Muscle layer of colon (tissue), 2 donors: Measurements from ENCODE around the gene TLE2.
A peak's percentile ranks its signal among the peaks of the same experiment; 100 is the strongest.

Experiments
- H3K27ac ChIP-seq: one replicate; pipeline ENCODE4 v1.7.0; 2013; ENCODE audit warnings: low read depth, mild to moderate bottlenecking, low read length, moderate library complexity
- H3K27me3 ChIP-seq, 2 donors: one replicate each; pipeline ENCODE4 v1.7.0; 2013; ENCODE audit warnings: low read length in 2 of 2, mild to moderate bottlenecking in 2 of 2; ENCODE audit not compliant: insufficient read depth in 2 of 2, control insufficient read depth in 1 of 2
- H3K36me3 ChIP-seq: one replicate; pipeline ENCODE4 v1.7.0; 2013; ENCODE audit warnings: mild to moderate bottlenecking, low read length; ENCODE audit not compliant: insufficient read depth
- H3K4me1 ChIP-seq: one replicate; pipeline ENCODE4 v1.7.0; 2013; ENCODE audit warnings: mild to moderate bottlenecking, low read length; ENCODE audit not compliant: insufficient read depth
- H3K4me3 ChIP-seq, 2 donors: one replicate each; pipeline ENCODE4 v1.7.0; 2013; ENCODE audit warnings: low read length in 2 of 2, low read depth in 1 of 2, mild to moderate bottlenecking in 1 of 2, moderate library complexity in 1 of 2
- H3K9ac ChIP-seq: one replicate; pipeline ENCODE4 v1.7.0; 2013; ENCODE audit warnings: low read length
- H3K9me3 ChIP-seq: one replicate; pipeline ENCODE4 v1.7.0; 2013; ENCODE audit warnings: mild to moderate bottlenecking, low read length
- donor health status: abdominal sarcoma.
- donor health status: Adenocarcinoma of cecum.

TLE2 gene

GRCh38 chr19:2989236-2989946, 39.7 kb downstream of the TLE2 start:
- Histone ChIP-seq H3K9me3 (no peaks in the 10 kb centered on the region), H3K36me3 (no peaks in the 10 kb centered on the region), H3K27ac (no peak overlapping the region), H3K9ac (no peak overlapping the region), H3K27me3 (no peaks in the 10 kb centered on the region), H3K4me3 (no peak overlapping the region), H3K4me1 (no peaks in the 10 kb centered on the region)

- Histone ChIP-seq H3K27me3 (no peaks in the 10 kb centered on the region), H3K9me3 (no peaks in the 10 kb centered on the region), H3K4me1 (peaks cover 6% of the 10 kb centered on the region), H3K27ac (no peak overlapping the region), H3K36me3 (no peaks in the 10 kb centered on the region), H3K9ac (no peak overlapping the region), H3K4me3 (no peak overlapping the region)
These were observed 40.5 kb downstream of the TLE2 start for GRCh38 chr19:2988568-2988967.

GRCh38 chr19:2987797-2988196, 41.3 kb downstream of the TLE2 start:
- Histone ChIP-seq H3K36me3 (no peaks in the 10 kb centered on the region), H3K9ac (no peak overlapping the region), H3K27me3 (no peaks in the 10 kb centered on the region)

GRCh38 chr19:2986951-2987524, 42.0 kb downstream of the TLE2 start:
- Histone ChIP-seq H3K9ac (no peak overlapping the region), H3K27me3 (no peaks in the 10 kb centered on the region), H3K27ac (no peak overlapping the region), H3K9me3 (no peaks in the 10 kb centered on the region), H3K4me1 (peaks cover 18% of the 10 kb centered on the region), H3K36me3 (no peaks in the 10 kb centered on the region), H3K4me3 (no peak overlapping the region)

More at GRCh38 chr19:2987797-2988196, 41.3 kb downstream of the TLE2 start:
- no peaks in the 10 kb centered on the region for H3K9me3 ChIP-seq
- H3K27ac ChIP-seq = no peak overlapping the region
- H3K4me3 ChIP-seq = no peak overlapping the region
- peaks cover 14% of the 10 kb centered on the region for H3K4me1 ChIP-seq

GRCh38 chr19:2984215-2984528, 44.9 kb downstream of the TLE2 start:
- peak overlapping the region; percentile 7 to 56 for H3K4me3 ChIP-seq
- no peaks in the 10 kb centered on the region for H3K36me3 ChIP-seq
- H3K27ac ChIP-seq = peak overlapping the region; percentile 68
- peaks cover 18% of the 10 kb centered on the region for H3K4me1 ChIP-seq
- peak overlapping the region; percentile 15 for H3K9ac ChIP-seq
- H3K9me3 ChIP-seq = no peaks in the 10 kb centered on the region
- no peaks in the 10 kb centered on the region for H3K27me3 ChIP-seq

DNA sequence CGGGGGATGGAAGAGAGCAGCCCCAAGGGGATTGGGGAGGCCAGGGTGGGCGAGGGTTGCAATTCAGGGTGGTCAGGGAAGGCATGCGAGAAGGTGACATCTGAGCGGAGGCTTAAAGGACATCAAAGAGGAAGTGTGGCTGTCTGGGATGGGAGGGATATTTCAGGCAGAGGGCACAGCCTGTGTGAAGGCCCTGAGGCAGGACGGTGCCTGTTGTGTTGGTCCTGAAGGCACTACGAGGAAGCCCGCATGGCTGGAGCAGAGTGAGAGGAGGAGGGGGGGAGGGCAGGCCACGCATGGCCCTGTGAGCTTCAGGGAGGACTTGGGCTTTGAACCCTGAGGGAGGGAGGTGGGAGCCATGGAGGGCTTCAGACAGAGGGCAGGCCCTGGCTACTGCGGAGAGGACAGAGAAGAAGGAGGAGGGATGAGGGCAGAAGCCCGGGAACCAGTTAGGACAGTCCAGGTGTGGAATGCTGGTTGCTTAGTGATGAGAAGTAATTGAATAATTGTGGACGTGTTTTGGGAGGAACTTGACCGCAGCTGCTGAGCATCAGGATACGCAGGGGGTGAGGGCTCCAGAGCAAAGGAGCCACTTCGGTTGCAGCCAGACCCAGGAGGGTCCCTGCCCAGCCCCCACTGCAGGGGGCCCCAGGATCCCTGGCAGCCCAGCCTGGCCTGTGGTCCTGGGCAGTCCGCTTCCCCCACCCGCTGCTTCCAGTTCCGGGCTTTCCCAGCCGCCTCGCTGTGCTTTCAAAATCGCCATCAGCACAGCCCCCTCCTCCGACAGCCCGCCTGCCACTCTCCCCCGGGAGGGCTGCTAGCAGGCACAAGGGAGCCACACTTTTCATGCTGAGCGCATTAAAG, 45.5 kb downstream of the TLE2 start:
- H3K9me3 ChIP-seq = no peaks in the 10 kb centered on the region
- H3K27ac ChIP-seq = peak overlapping the region; percentile 68
- H3K9ac ChIP-seq = peak overlapping the region; percentile 15
- H3K4me3 ChIP-seq = peak overlapping the region; percentile 11 to 56
- H3K27me3 ChIP-seq = no peaks in the 10 kb centered on the region
- no peaks in the 10 kb centered on the region for H3K36me3 ChIP-seq
- peaks cover 18% of the 10 kb centered on the region for H3K4me1 ChIP-seq

GRCh38 chr19:2982983-2983350, 46.1 kb downstream of the TLE2 start:
- no peaks in the 10 kb centered on the region for H3K9me3 ChIP-seq
- no peaks in the 10 kb centered on the region for H3K27me3 ChIP-seq
- H3K36me3 ChIP-seq = no peaks in the 10 kb centered on the region
- H3K27ac ChIP-seq = peak overlapping the region; percentile 68
- H3K9ac ChIP-seq = no peak overlapping the region
- peak overlapping the region in 1 of 2 donors; percentile 56 for H3K4me3 ChIP-seq
- peaks cover 19% of the 10 kb centered on the region for H3K4me1 ChIP-seq

GRCh38 chr19:2982561-2982960, 46.5 kb downstream of the TLE2 start:
- H3K9ac ChIP-seq = no peak overlapping the region
- no peaks in the 10 kb centered on the region for H3K36me3 ChIP-seq
- no peaks in the 10 kb centered on the region for H3K27me3 ChIP-seq
- peaks cover 23% of the 10 kb centered on the region for H3K4me1 ChIP-seq
- no peaks in the 10 kb centered on the region for H3K9me3 ChIP-seq
- H3K4me3 ChIP-seq = no peak overlapping the region
- H3K27ac ChIP-seq = peak overlapping the region; percentile 68

- Histone ChIP-seq H3K9ac (no peak overlapping the region), H3K27me3 (no peaks in the 10 kb centered on the region), H3K4me3 (no peak overlapping the region), H3K27ac (no peak overlapping the region), H3K4me1 (peaks cover 27% of the 10 kb centered on the region), H3K36me3 (no peaks in the 10 kb centered on the region), H3K9me3 (no peaks in the 10 kb centered on the region)
These were observed 47.2 kb downstream of the TLE2 start for GRCh38 chr19:2981898-2982297.

DNA sequence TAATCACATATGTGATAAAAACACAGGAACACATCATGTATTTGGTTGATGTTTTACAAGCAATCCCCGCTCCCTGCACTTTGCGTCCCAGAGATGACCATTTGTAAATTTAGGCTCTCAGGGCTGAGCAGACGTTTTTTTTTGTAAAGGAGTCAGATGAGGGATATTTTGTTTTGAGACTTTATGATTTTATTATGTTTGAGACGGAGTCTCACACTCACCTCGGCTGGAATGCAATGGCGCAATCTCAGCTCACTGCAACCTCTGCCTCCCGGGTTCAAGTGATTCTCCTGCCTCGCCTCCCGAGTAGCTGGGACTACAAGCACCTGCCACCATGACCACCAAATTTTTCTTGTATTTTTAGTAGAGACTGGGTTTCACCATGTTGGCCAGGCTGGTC, 50.3 kb downstream of the TLE2 start:
- Histone ChIP-seq H3K4me3 (no peak overlapping the region), H3K36me3 (no peaks in the 10 kb centered on the region), H3K27me3 (no peaks in the 10 kb centered on the region), H3K9me3 (no peaks in the 10 kb centered on the region), H3K27ac (no peak overlapping the region), H3K4me1 (peaks cover 31% of the 10 kb centered on the region), H3K9ac (no peak overlapping the region)

GRCh38 chr19:2978166-2978767, 50.8 kb downstream of the TLE2 start:
- Histone ChIP-seq H3K9me3 (no peaks in the 10 kb centered on the region), H3K27ac (peak overlapping the region; percentile 39), H3K4me1 (peaks cover 26% of the 10 kb centered on the region), H3K9ac (no peak overlapping the region), H3K27me3 (no peaks in the 10 kb centered on the region), H3K4me3 (no peak overlapping the region), H3K36me3 (no peaks in the 10 kb centered on the region)
